B cell (primary cell): ENCODE data around the gene KRTAP19-7. TPM values are rescaled to one million over a fixed set of nuclear protein-coding genes. Genes with fewer than 3 reads are reported as not detected.

ENCODE experiments used
- ATAC-seq: fragments of 200-7000 bp; cut with Tn5 transposase; one replicate; pipeline ENCODE4 v1.10.0; 2021; ENCODE audit warnings: low read depth, mild to moderate bottlenecking, moderate number of reproducible peaks, moderate library complexity
- CTCF ChIA-PET: fragments of 350-600 bp; sonication (Branson Sonifier 250); formaldehyde crosslinking; loops from one replicate; lab custom pipeline; 2021; ENCODE audit warnings: antibody characterized with exemption, inconsistent platforms; lab: Charles Lee
- POLR2A ChIA-PET: fragments of 350-600 bp; sonication (Branson Sonifier 250); formaldehyde crosslinking; loops from one replicate; lab custom pipeline; 2021; ENCODE audit warnings: antibody characterized with exemption; lab: Charles Lee
- DNase-seq: peaks from one replicate; pipeline ENCODE4 v3.0.0; 2013
- H2AFZ ChIP-seq: 2 replicates; pipeline ENCODE4 v1.6.1; 2012; ENCODE audit warnings: mild to moderate bottlenecking, low read depth, low read length; ENCODE audit not compliant: insufficient read depth, poor library complexity, severe bottlenecking
- H3K27ac ChIP-seq, 2 donors: 1 replicate in 1 of 2; 2 replicates in 1 of 2; pipeline ENCODE4 v1.5.1; 2012 to 2013; ENCODE audit warnings: low read length in 2 of 2, mild to moderate bottlenecking in 2 of 2, moderate library complexity in 1 of 2
- H3K27me3 ChIP-seq, 4 experiments: fragments of 200-600 bp in 1 of 4; sonication (generic) in 1 of 4; replicated peaks in 1 of 4; 1 replicate in 2 of 4; 2 replicates in 2 of 4; pipeline versions ENCODE4 v1.6.1 to v1.7.0; 2013 to 2016; ENCODE audit warnings: low read length in 3 of 4, mild to moderate bottlenecking in 2 of 4, mixed read lengths in 1 of 4, moderate library complexity in 1 of 4; ENCODE audit not compliant: insufficient read depth in 4 of 4, control insufficient read depth in 3 of 4; ENCODE audit errors: control extremely low read depth in 1 of 4
- H3K36me3 ChIP-seq, 2 experiments: replicated peaks in 1 of 2; 1 replicate in 1 of 2; 2 replicates in 1 of 2; pipeline versions ENCODE4 v1.6.1 to v1.7.1; 2013; ENCODE audit warnings: low read length in 1 of 2; ENCODE audit not compliant: insufficient read depth in 2 of 2, control insufficient read depth in 1 of 2; ENCODE audit errors: control extremely low read depth in 1 of 2, extremely low read depth in 1 of 2
- H3K4me1 ChIP-seq, 2 donors: fragments of 200-600 bp in 1 of 2; sonication (generic) in 1 of 2; 1 replicate in 1 of 2; 2 replicates in 1 of 2; pipeline versions ENCODE4 v1.5.1 to v1.6.1; 2013 to 2017; ENCODE audit warnings: low read length in 2 of 2; ENCODE audit not compliant: control insufficient read depth in 2 of 2, insufficient read depth in 2 of 2
- H3K4me2 ChIP-seq: replicated peaks from 2 replicates; pipeline ENCODE3; 2012; ENCODE audit warnings: mild to moderate bottlenecking, low read depth, low read length; ENCODE audit not compliant: poor library complexity, severe bottlenecking
- H3K4me3 ChIP-seq, 5 experiments: fragments of 200-600 bp in 1 of 5; sonication (generic) in 1 of 5; 1 replicate in 3 of 5; 2 replicates in 2 of 5; pipeline versions ENCODE4 v1.5.1 to v1.7.0; 2011 to 2016; ENCODE audit warnings: low read length in 4 of 5, mild to moderate bottlenecking in 4 of 5, low read depth in 2 of 5, control low read depth in 1 of 5, moderate library complexity in 1 of 5; ENCODE audit not compliant: insufficient read depth in 1 of 5; ENCODE audit errors: control extremely low read depth in 1 of 5, extremely low read depth in 1 of 5
- H3K79me2 ChIP-seq: fragments of 200-600 bp; sonication (generic); one replicate; pipeline ENCODE4 v1.6.0; 2016; ENCODE audit warnings: low read length; ENCODE audit not compliant: control insufficient read depth, insufficient read depth
- H3K9ac ChIP-seq: fragments of 200-600 bp; sonication (generic); 2 replicates; pipeline ENCODE4 v1.6.1; 2017; ENCODE audit warnings: mild to moderate bottlenecking, low read length, moderate library complexity
- H3K9me3 ChIP-seq, 3 donors: one replicate each; pipeline versions ENCODE4 v1.6.1 to v1.7.1; 2013; ENCODE audit warnings: low read length in 2 of 3; ENCODE audit not compliant: control insufficient read depth in 2 of 3, insufficient read depth in 1 of 3; ENCODE audit errors: control extremely low read depth in 1 of 3
- H4K20me1 ChIP-seq: 2 replicates; pipeline ENCODE4 v1.6.0; 2012; ENCODE audit warnings: mild to moderate bottlenecking, low read length; ENCODE audit not compliant: insufficient read depth, control insufficient read depth, poor library complexity, severe bottlenecking
- H3K27ac Mint-ChIP-seq: one replicate; pipeline ENCODE4 v1.8.0; 2021; ENCODE audit warnings: mixed read lengths
- H3K27me3 Mint-ChIP-seq: one replicate; pipeline ENCODE4 v1.8.0; 2021; ENCODE audit warnings: mixed read lengths
- H3K4me1 Mint-ChIP-seq: one replicate; pipeline ENCODE4 v1.8.0; 2021; ENCODE audit warnings: mixed read lengths
- H3K4me3 Mint-ChIP-seq: one replicate; pipeline ENCODE4 v1.8.0; 2021; ENCODE audit warnings: mixed read lengths
- H3K9me3 Mint-ChIP-seq: one replicate; pipeline ENCODE4 v1.8.0; 2022; ENCODE audit warnings: mixed read lengths; ENCODE audit not compliant: insufficient read depth
- EZH2 ChIP-seq: IDR thresholded peaks from 2 replicates; pipeline ENCODE4 v1.6.1; 2012; ENCODE audit warnings: borderline replicate concordance, low read depth, mild to moderate bottlenecking, moderate library complexity, low read length; ENCODE audit not compliant: insufficient read depth, poor library complexity, severe bottlenecking
- WGBS: methylation state at CpG from one replicate; pipeline ENCODE4 v1.1.5; 2013; ENCODE audit warnings: missing lambda C conversion rate; ENCODE audit not compliant: insufficient coverage; 5-methylcytosine and 5-hydroxymethylcytosine counted together
- intact Hi-C: fragments of 100-400 bp; cut with micrococcal nuclease; formaldehyde crosslinking; loops from one replicate; pipeline ENCODE4 v1.10.0; 2022
- polyA plus RNA-seq: library from polyadenylated mRNA; depleted of rRNA; stranded (reverse); fragments of >200 nt; gene quantifications from 2 replicates; pipeline ENCODE4 v1.2.3, GENCODE V29; 2012
- small RNA-seq: library from RNA; depleted of rRNA; stranded (forward); fragments of <200 nt; gene quantifications from one replicate; pipeline ENCODE3, GENCODE V24; 2012; ENCODE audit warnings: low replicate concordance, low read depth; ENCODE audit not compliant: insufficient read length
- total RNA-seq, 2 donors: library from RNA; stranded (reverse); fragments of 120-200 nt in 1 of 2; gene quantifications; 1 replicate in 1 of 2; 2 replicates in 1 of 2; pipeline versions ENCODE4 v1.2.3 to v1.2.4, GENCODE V29; 2013 to 2022
- TF ChIP-seq, protein P1 (sequence below): fragments of 200-600 bp; IDR thresholded peaks from one replicate; pipeline ENCODE4 v1.8.0; 2022; ENCODE audit warnings: antibody characterized with exemption, mild to moderate bottlenecking

Gene KRTAP19-7
- total and polyA plus RNA-seq, 2 donors (not counting 1 experiment from before 2014, with no cell fraction given): not detected

DNA sequence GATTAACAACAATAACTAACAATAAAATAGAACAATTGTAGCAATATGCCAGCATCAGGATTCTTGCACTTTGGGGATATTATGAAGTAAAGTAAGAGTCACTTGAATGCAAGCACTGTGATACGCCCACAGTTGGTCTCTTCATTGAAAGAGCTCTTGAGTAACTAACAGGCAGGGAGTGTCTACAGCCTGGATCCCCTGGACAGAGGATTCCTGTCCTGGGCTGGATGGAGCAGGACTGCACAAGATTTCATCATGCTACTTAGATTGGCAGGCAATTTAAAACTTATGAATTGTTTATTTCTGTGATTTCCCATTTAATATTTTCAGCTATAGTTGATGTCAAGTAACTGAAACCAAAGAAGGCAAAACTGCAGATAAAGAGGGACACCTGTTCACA lies 45.4 kb downstream of the KRTAP19-7 start:
- H3K9me3 ChIP-seq: peaks cover 1 to 3% (median 2%) of the 10 kb centered on the region in 3 donors
- 100% methylated on average over 1 of the region's 1 CpG for WGBS
- ChIA-PET CTCF (no interaction called here), POLR2A (no interaction called here)
- H3K27ac Mint-ChIP-seq: no peak overlapping the region
- no peaks in the 10 kb centered on the region for H3K27me3 ChIP-seq
- H3K4me3 ChIP-seq: no peak overlapping the region
- ATAC-seq (no peak), DNase-seq (no peak)
- intact Hi-C loops: no loop called here
- H3K36me3 ChIP-seq: no peaks in the 10 kb centered on the region
- H3K27me3 Mint-ChIP-seq: no peaks in the 10 kb centered on the region
- no peak overlapping the region for H3K4me2 ChIP-seq
- H3K9me3 Mint-ChIP-seq: no peaks in the 10 kb centered on the region
- H3K4me1 ChIP-seq: no peaks in the 10 kb centered on the region
- H2AFZ ChIP-seq: no peak overlapping the region
- no peak for TF ChIP-seq EZH2
- TF ChIP-seq, protein P1, sequence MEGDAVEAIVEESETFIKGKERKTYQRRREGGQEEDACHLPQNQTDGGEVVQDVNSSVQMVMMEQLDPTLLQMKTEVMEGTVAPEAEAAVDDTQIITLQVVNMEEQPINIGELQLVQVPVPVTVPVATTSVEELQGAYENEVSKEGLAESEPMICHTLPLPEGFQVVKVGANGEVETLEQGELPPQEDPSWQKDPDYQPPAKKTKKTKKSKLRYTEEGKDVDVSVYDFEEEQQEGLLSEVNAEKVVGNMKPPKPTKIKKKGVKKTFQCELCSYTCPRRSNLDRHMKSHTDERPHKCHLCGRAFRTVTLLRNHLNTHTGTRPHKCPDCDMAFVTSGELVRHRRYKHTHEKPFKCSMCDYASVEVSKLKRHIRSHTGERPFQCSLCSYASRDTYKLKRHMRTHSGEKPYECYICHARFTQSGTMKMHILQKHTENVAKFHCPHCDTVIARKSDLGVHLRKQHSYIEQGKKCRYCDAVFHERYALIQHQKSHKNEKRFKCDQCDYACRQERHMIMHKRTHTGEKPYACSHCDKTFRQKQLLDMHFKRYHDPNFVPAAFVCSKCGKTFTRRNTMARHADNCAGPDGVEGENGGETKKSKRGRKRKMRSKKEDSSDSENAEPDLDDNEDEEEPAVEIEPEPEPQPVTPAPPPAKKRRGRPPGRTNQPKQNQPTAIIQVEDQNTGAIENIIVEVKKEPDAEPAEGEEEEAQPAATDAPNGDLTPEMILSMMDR: no peak
- no peak overlapping the region for H3K27ac ChIP-seq
- no peak overlapping the region for H3K4me3 Mint-ChIP-seq
- H3K79me2 ChIP-seq: no peaks in the 10 kb centered on the region
- H4K20me1 ChIP-seq: no peaks in the 10 kb centered on the region
- H3K4me1 Mint-ChIP-seq: no peaks in the 10 kb centered on the region
- H3K9ac ChIP-seq: no peak overlapping the region

Small RNA genes within 50 kb of the gene (small RNA-seq; reads per million reads assigned to genes)
- gene AP000567.1 (not detected), gene KRTAP19-10P (not detected), gene KRTAP19-11P (not detected), gene KRTAP22-1 (not detected), gene KRTAP22-2 (not detected)

Other genes with a start within 250 kb of the KRTAP19-7 start
- gene KRTAP26-1, start 241.0 kb downstream of the KRTAP19-7 start, total RNA-seq: not detected in 2 replicates
- gene KRTAP26-1, start 241.0 kb downstream of the KRTAP19-7 start, polyA plus RNA-seq: not detected in 2 replicates
- not detected in 2 replicates for gene KRTAP27-1, start 223.6 kb downstream of the KRTAP19-7 start, total RNA-seq
- not detected in 2 replicates for gene KRTAP27-1, start 223.6 kb downstream of the KRTAP19-7 start, polyA plus RNA-seq
- gene KRTAP23-1, start 212.7 kb downstream of the KRTAP19-7 start, total RNA-seq: not detected in 2 replicates
- gene KRTAP23-1, start 212.7 kb downstream of the KRTAP19-7 start, polyA plus RNA-seq: not detected in 2 replicates
- not detected in 2 replicates for gene KRTAP13-2, start 189.0 kb downstream of the KRTAP19-7 start, total RNA-seq
- gene KRTAP13-2, start 189.0 kb downstream of the KRTAP19-7 start, polyA plus RNA-seq: not detected in 2 replicates
- not detected in 2 replicates for gene KRTAP13-1, start 165.3 kb downstream of the KRTAP19-7 start, total RNA-seq
- gene KRTAP13-1, start 165.3 kb downstream of the KRTAP19-7 start, polyA plus RNA-seq: not detected in 2 replicates
- not detected in 2 replicates for gene KRTAP13-3, start 135.4 kb downstream of the KRTAP19-7 start, total RNA-seq
- gene KRTAP13-3, start 135.4 kb downstream of the KRTAP19-7 start, polyA plus RNA-seq: not detected in 2 replicates
- gene KRTAP13-4, start 131.1 kb downstream of the KRTAP19-7 start, total RNA-seq: not detected in 2 replicates
- gene KRTAP13-4, start 131.1 kb downstream of the KRTAP19-7 start, polyA plus RNA-seq: not detected in 2 replicates
- not detected in 2 replicates for gene KRTAP15-1, start 121.0 kb downstream of the KRTAP19-7 start, total RNA-seq
- not detected in 2 replicates for gene KRTAP15-1, start 121.0 kb downstream of the KRTAP19-7 start, polyA plus RNA-seq
- gene KRTAP19-1, start 80.9 kb downstream of the KRTAP19-7 start, total RNA-seq: not detected in 2 replicates
- not detected in 2 replicates for gene KRTAP19-1, start 80.9 kb downstream of the KRTAP19-7 start, polyA plus RNA-seq
- not detected in 2 replicates for gene KRTAP19-2, start 73.9 kb downstream of the KRTAP19-7 start, total RNA-seq
- not detected in 2 replicates for gene KRTAP19-2, start 73.9 kb downstream of the KRTAP19-7 start, polyA plus RNA-seq
- gene KRTAP19-3, start 69.3 kb downstream of the KRTAP19-7 start, total RNA-seq: not detected in 2 replicates
- gene KRTAP19-3, start 69.3 kb downstream of the KRTAP19-7 start, polyA plus RNA-seq: not detected in 2 replicates
- not detected in 2 replicates for gene KRTAP19-4, start 64.1 kb downstream of the KRTAP19-7 start, total RNA-seq
- not detected in 2 replicates for gene KRTAP19-4, start 64.1 kb downstream of the KRTAP19-7 start, polyA plus RNA-seq
- gene KRTAP19-5, start 59.2 kb downstream of the KRTAP19-7 start, total RNA-seq: not detected in 2 replicates
- not detected in 2 replicates for gene KRTAP19-5, start 59.2 kb downstream of the KRTAP19-7 start, polyA plus RNA-seq
- not detected in 2 replicates for gene KRTAP19-6, start 19.4 kb downstream of the KRTAP19-7 start, total RNA-seq
- not detected in 2 replicates for gene KRTAP19-6, start 19.4 kb downstream of the KRTAP19-7 start, polyA plus RNA-seq
- gene KRTAP22-2, start 29.1 kb upstream of the KRTAP19-7 start, total RNA-seq: not detected in 2 replicates
- gene KRTAP22-2, start 29.1 kb upstream of the KRTAP19-7 start, polyA plus RNA-seq: not detected in 2 replicates
- gene KRTAP6-3, start 31.1 kb upstream of the KRTAP19-7 start, total RNA-seq: not detected in 2 replicates
- not detected in 2 replicates for gene KRTAP6-3, start 31.1 kb upstream of the KRTAP19-7 start, polyA plus RNA-seq
- gene KRTAP6-2, start 37.6 kb upstream of the KRTAP19-7 start, total RNA-seq: not detected in 2 replicates
- not detected in 2 replicates for gene KRTAP6-2, start 37.6 kb upstream of the KRTAP19-7 start, polyA plus RNA-seq
- gene KRTAP22-1, start 39.8 kb upstream of the KRTAP19-7 start, total RNA-seq: not detected in 2 replicates
- gene KRTAP22-1, start 39.8 kb upstream of the KRTAP19-7 start, polyA plus RNA-seq: not detected in 2 replicates
- not detected in 2 replicates for gene KRTAP6-1, start 52.6 kb upstream of the KRTAP19-7 start, total RNA-seq
- gene KRTAP6-1, start 52.6 kb upstream of the KRTAP19-7 start, polyA plus RNA-seq: not detected in 2 replicates
- not detected in 2 replicates for gene KRTAP20-1, start 55.1 kb upstream of the KRTAP19-7 start, total RNA-seq
- gene KRTAP20-1, start 55.1 kb upstream of the KRTAP19-7 start, polyA plus RNA-seq: not detected in 2 replicates
- gene KRTAP20-4, start 59.3 kb upstream of the KRTAP19-7 start, total RNA-seq: not detected in 2 replicates
- gene KRTAP20-4, start 59.3 kb upstream of the KRTAP19-7 start, polyA plus RNA-seq: not detected in 2 replicates
- not detected in 2 replicates for gene KRTAP20-2, start 73.9 kb upstream of the KRTAP19-7 start, total RNA-seq
- gene KRTAP20-2, start 73.9 kb upstream of the KRTAP19-7 start, polyA plus RNA-seq: not detected in 2 replicates
- not detected in 2 replicates for gene KRTAP20-3, start 81.5 kb upstream of the KRTAP19-7 start, total RNA-seq
- not detected in 2 replicates for gene KRTAP20-3, start 81.5 kb upstream of the KRTAP19-7 start, polyA plus RNA-seq
- not detected in 2 replicates for gene KRTAP21-3, start 157.5 kb upstream of the KRTAP19-7 start, total RNA-seq
- gene KRTAP21-3, start 157.5 kb upstream of the KRTAP19-7 start, polyA plus RNA-seq: not detected in 2 replicates
- gene KRTAP21-2, start 185.9 kb upstream of the KRTAP19-7 start, total RNA-seq: not detected in 2 replicates
- gene KRTAP21-2, start 185.9 kb upstream of the KRTAP19-7 start, polyA plus RNA-seq: not detected in 2 replicates
- gene KRTAP21-1, start 194.1 kb upstream of the KRTAP19-7 start, total RNA-seq: not detected in 2 replicates
- not detected in 2 replicates for gene KRTAP21-1, start 194.1 kb upstream of the KRTAP19-7 start, polyA plus RNA-seq